K562 (cell line): Measurements from ENCODE around the gene RAB26. TPM values are rescaled to one million over a fixed set of nuclear protein-coding genes. Genes with fewer than 3 reads are reported as not detected.

Source experiments
- ATAC-seq: fragments of 200-7000 bp; cut with Tn5 transposase; 3 replicates; pipeline ENCODE4 v1.9.1; 2020; ENCODE audit warnings: moderate library complexity
- BruUV-seq: library from RNA; stranded (reverse); fragments of 400-500 nt; replicated peaks from 2 replicates; lab custom pipeline; 2021; lab: Mats Ljungman, UMichigan
- CTCF ChIA-PET: fragments of 300-600 bp; formaldehyde crosslinking; extraction: SDS; loops from one replicate; lab custom pipeline; 2021; ENCODE audit warnings: low intra/inter-chr PET ratio; lab: Yijun Ruan, JAX
- POLR2A ChIA-PET: fragments of 300-600, 350-650 bp; sonication (Branson Sonifier 250); formaldehyde crosslinking; extraction: SDS; loops from one replicate; lab custom pipeline; 2021; ENCODE audit warnings: antibody characterized with exemption, inconsistent platforms; lab: Yijun Ruan, JAX
- DNase-seq, 4 experiments: peaks; one replicate each; pipeline versions ENCODE4 v3.0.0 to v3.0.0-alpha.2; 2011 to 2018; ENCODE audit warnings: low spot score in 3 of 4, mixed read lengths in 3 of 4; ENCODE audit errors: extremely low read depth in 1 of 4
- FAIRE-seq: peaks from 2 replicates; lab custom pipeline; 2011; peaks lifted over from hg19 to GRCh38; lab: Jason Lieb, UNC
- H2AFZ ChIP-seq: 2 replicates; pipeline ENCODE4 v1.6.0; 2011; ENCODE audit warnings: low read depth, low read length, control low read depth, inconsistent platforms
- H3K27ac ChIP-seq: fragments of 200-600 bp; 3 replicates; pipeline ENCODE4 v1.8.0; 2011; ENCODE audit warnings: low read depth, mild to moderate bottlenecking, control low read depth, inconsistent platforms, low read length, moderate library complexity, mixed read lengths; ENCODE audit errors: extremely low read depth
- H3K27me3 ChIP-seq, 2 experiments: fragments of 300-600 bp in 1 of 2; 2 replicates in 1 of 2; 3 replicates in 1 of 2; pipeline versions ENCODE4 v1.6.0 to v1.8.0; 2011; ENCODE audit warnings: inconsistent platforms in 2 of 2, low read length in 2 of 2, mild to moderate bottlenecking in 1 of 2, mixed read lengths in 1 of 2, moderate library complexity in 1 of 2; ENCODE audit not compliant: control insufficient read depth in 2 of 2, insufficient read depth in 2 of 2
- H3K36me3 ChIP-seq: fragments of 300-600 bp; 3 replicates; pipeline ENCODE4 v1.8.0; 2011; ENCODE audit warnings: mild to moderate bottlenecking, low read length, inconsistent platforms; ENCODE audit not compliant: control insufficient read depth, insufficient read depth
- H3K4me1 ChIP-seq, 2 experiments: fragments of 200-600 bp in 1 of 2; replicated peaks in 1 of 2; 2 replicates in 1 of 2; 3 replicates in 1 of 2; pipeline versions ENCODE4 v1.5.1 to v1.8.0; 2011; ENCODE audit warnings: inconsistent platforms in 2 of 2, low read length in 2 of 2, mild to moderate bottlenecking in 1 of 2, mixed read lengths in 1 of 2, moderate library complexity in 1 of 2; ENCODE audit not compliant: control insufficient read depth in 2 of 2, insufficient read depth in 2 of 2
- H3K4me2 ChIP-seq: 2 replicates; pipeline ENCODE4 v1.6.1; 2011; ENCODE audit warnings: low read length, control low read depth, inconsistent platforms, mixed read lengths; ENCODE audit not compliant: insufficient read depth
- H3K4me3 ChIP-seq: fragments of 200-600 bp; sonication (generic), shearing (Covaris generic); 2 replicates; pipeline ENCODE4 v1.5.1; 2016; ENCODE audit warnings: control low read depth, inconsistent platforms
- H3K79me2 ChIP-seq: fragments of 200-600 bp; 3 replicates; pipeline ENCODE4 v1.8.0; 2011; ENCODE audit warnings: low read length, inconsistent platforms; ENCODE audit not compliant: control insufficient read depth, insufficient read depth
- H3K9ac ChIP-seq, 2 experiments: 2 replicates each; pipeline versions ENCODE4 v1.6.0 to v1.6.1; 2011; ENCODE audit warnings: low read depth in 2 of 2, low read length in 2 of 2, control low read depth in 1 of 2, inconsistent platforms in 1 of 2, mild to moderate bottlenecking in 1 of 2, mixed read lengths in 1 of 2; ENCODE audit not compliant: insufficient read depth in 1 of 2
- H3K9me1 ChIP-seq: one replicate; pipeline ENCODE4 v1.6.0; 2011; ENCODE audit warnings: inconsistent platforms, mild to moderate bottlenecking, low read length, moderate library complexity; ENCODE audit not compliant: control insufficient read depth, insufficient read depth
- H3K9me3 ChIP-seq: replicated peaks from 2 replicates; pipeline ENCODE4 v1.5.1; 2011; ENCODE audit warnings: low read depth, low read length, inconsistent platforms; ENCODE audit not compliant: control insufficient read depth, insufficient read depth
- H4K20me1 ChIP-seq: replicated peaks from 2 replicates; pipeline ENCODE4 v1.6.1; 2011; ENCODE audit warnings: low read length, inconsistent platforms, mixed read lengths; ENCODE audit not compliant: control insufficient read depth, insufficient read depth
- CREB3L1 ChIP-seq: fragments of 450-650 bp; IDR thresholded peaks from 2 replicates; pipeline ENCODE4 v1.6.1; 2014; ENCODE audit warnings: low read depth, mild to moderate bottlenecking, moderate library complexity, borderline replicate concordance
- NFXL1 ChIP-seq: fragments of 450-650 bp; formaldehyde crosslinking; IDR thresholded peaks from 2 replicates; pipeline ENCODE4 v1.4.0; 2021; ENCODE audit warnings: mild to moderate bottlenecking
- POLR2A ChIP-seq: fragments of 450-650 bp; conservative IDR thresholded peaks from 2 replicates; pipeline ENCODE4 v1.6.1; 2016
- RAD21 ChIP-seq, 2 experiments: fragments of 250-450 bp in 1 of 2; fragments of 450-650 bp in 1 of 2; sonication (Bioruptor Pico) in 1 of 2; formaldehyde crosslinking in 1 of 2; IDR thresholded peaks in 1 of 2; conservative IDR thresholded peaks in 1 of 2; 2 replicates each; pipeline versions ENCODE4 v1.4.0 to v1.8.0; 2020 to 2022; ENCODE audit warnings: mild to moderate bottlenecking in 2 of 2, moderate library complexity in 1 of 2
- RBFOX2 ChIP-seq: fragments of 200-400 bp; formaldehyde crosslinking; IDR thresholded peaks from 2 replicates; pipeline ENCODE4 v1.6.1; 2017; ENCODE audit warnings: low read depth, mild to moderate bottlenecking, low read length, moderate library complexity
- WGBS: fragments of 100-300 bp; shearing (Covaris generic); methylation state at CpG from one replicate; pipeline ENCODE4 v1.1.6; 2016; ENCODE audit warnings: low coverage, mixed read lengths; ENCODE audit not compliant: insufficient coverage; ENCODE audit errors: missing lambda C conversion rate; 5-methylcytosine and 5-hydroxymethylcytosine counted together
- in situ Hi-C: fragments of 300-500 bp; cut with MboI; formaldehyde crosslinking; loops from 4 replicates; pipeline ENCODE4 v1.15.0; 2018; ENCODE audit warnings: inconsistent platforms, mixed read lengths
- intact Hi-C: fragments of 100-400 bp; cut with micrococcal nuclease; formaldehyde crosslinking; loops from 2 replicates; pipeline ENCODE4 v1.14.2; 2022
- polyA plus RNA-seq, 8 experiments: library from polyadenylated mRNA; depleted of rRNA in 4 of 8; stranded (reverse) in 5 of 8; unstranded in 3 of 8; fragments of >200 nt; fragmentation: Nextera tagmentation in 2 of 8; fragmentation: Illumina TruSeq in 1 of 8; extraction: Ambion mirVana in 2 of 8; extraction: Trizol in 1 of 8; gene quantifications; 2 replicates each; pipeline versions ENCODE4 v1.2.1 to v1.2.3, GENCODE V29; 2011 to 2014; ENCODE audit warnings: inconsistent platforms in 1 of 8, missing spikeins in 1 of 8
- total RNA-seq, 7 experiments: library from RNA; depleted of rRNA in 6 of 7; stranded (reverse); fragments of >200 nt in 6 of 7; fragmentation: Illumina TruSeq in 2 of 7; extraction: Trizol in 2 of 7; gene quantifications; 2 replicates each; pipeline versions ENCODE4 v1.2.1 to v1.2.3, GENCODE V29; 2011 to 2021; ENCODE audit warnings: low replicate concordance in 1 of 7

Gene RAB26
- total and polyA plus RNA-seq, 9 of the 15 experiments (the other 6 are each of a cell fraction or from before 2014, with no cell fraction given) = 0.25 to 6.1 (median 2.1) TPM

- POLR2A ChIA-PET = interaction anchor here (1.5 to 4.3 kb wide), 2 partner anchors 14 to 16 kb away, joined by 3 to 27 read pairs; partner anchors contain the start of gene TRAF7
- intact Hi-C loops (no loop called here), in situ Hi-C loops (no loop called here)
- H3K4me2 ChIP-seq = no peak overlapping the region
- no peak overlapping the region for H2AFZ ChIP-seq
- H3K4me3 ChIP-seq = no peak overlapping the region
- 97% methylated on average over 21 of the region's 28 CpGs for WGBS
- CTCF ChIA-PET = no interaction called here
- H3K9me1 ChIP-seq = no peaks in the 10 kb centered on the region
- no peaks in the 10 kb centered on the region for H3K9me3 ChIP-seq
- peaks cover 0 to 47% of the 10 kb centered on the region in 2 experiments; a peak in 1 of 5 replicates for H3K4me1 ChIP-seq
- TF ChIP-seq RBFOX2 (0 out of 2 replicates have a peak, but pooled peaks have one; percentile 21), CREB3L1 (no peak), RAD21 (CRISPR knock-in tag; conservative IDR thresholded peaks at IDR 0.05 in 1 of 2, IDR thresholded peaks at IDR 0.05 in 1 of 2) (no peak), POLR2A (0 out of 2 replicates have a peak, but pooled peaks have one; percentile 19), NFXL1 (no peak)
- no peak overlapping the region for H3K27ac ChIP-seq
- no peaks in the 10 kb centered on the region for H3K27me3 ChIP-seq
- DNase-seq (no peak), ATAC-seq (no peak), FAIRE-seq (no peak)
- no peaks in the 10 kb centered on the region for H4K20me1 ChIP-seq
- H3K79me2 ChIP-seq = no peaks in the 10 kb centered on the region; the same call in 2 of the 3 replicates
- no TSS peak for BruUV-seq
- H3K9ac ChIP-seq = peak overlapping the region in 1 of 2 experiments; percentile 28; a peak in 2 of 4 replicates
- peaks cover 82% of the 10 kb centered on the region for H3K36me3 ChIP-seq
These were observed 23.3 kb downstream of the RAB26 start for GRCh38 chr16:2171601-2172178.
